Right lobe of liver (tissue), 6 donors: ENCODE measurements around the gene FMNL2. TPM values are rescaled to one million over a fixed set of nuclear protein-coding genes. Genes with fewer than 3 reads are reported as not detected.

ENCODE experiments used
- ATAC-seq, 4 donors: fragments of 200-7000 bp; cut with Tn5 transposase; one replicate each; pipeline ENCODE4 v1.9.1; 2020; ENCODE audit warnings: mild to moderate bottlenecking in 4 of 4, moderate library complexity in 4 of 4
- DNase-seq, 3 donors: peaks; one replicate each; pipeline ENCODE4 v3.0.0-alpha.2; 2020
- H3K27ac ChIP-seq, 3 donors: fragments of 200-600 bp; one replicate each; pipeline ENCODE4 v1.8.0; 2022
- H3K27me3 ChIP-seq, 2 donors: fragments of 200-600 bp; one replicate each; pipeline ENCODE4 v1.8.0; 2022
- H3K36me3 ChIP-seq, 4 donors: fragments of 200-600 bp; sonication (generic) in 1 of 4; one replicate each; pipeline versions ENCODE4 v1.5.1 to v1.8.0; 2017 to 2022; ENCODE audit warnings: control low read depth in 1 of 4
- H3K4me1 ChIP-seq, 4 donors: fragments of 200-600 bp; sonication (generic) in 1 of 4; one replicate each; pipeline versions ENCODE4 v1.5.1 to v1.8.0; 2017 to 2022; ENCODE audit warnings: control low read depth in 1 of 4
- H3K4me3 ChIP-seq, 3 donors: fragments of 200-600 bp; one replicate each; pipeline ENCODE4 v1.8.0; 2022
- H3K9me3 ChIP-seq, 4 donors: fragments of 200-600 bp; sonication (generic) in 1 of 4; one replicate each; pipeline versions ENCODE4 v1.5.1 to v1.8.0; 2017 to 2022; ENCODE audit warnings: control low read depth in 1 of 4
- POLR2A ChIP-seq: fragments of 450-650 bp; IDR thresholded peaks from one replicate; pipeline ENCODE4 v1.6.1; 2017; ENCODE audit warnings: antibody characterized with exemption, mild to moderate bottlenecking
- WGBS: methylation state at CpG from one replicate; pipeline ENCODE4 v1.1.6; 2018; ENCODE audit warnings: low coverage, low lambda C conversion rate; ENCODE audit not compliant: insufficient coverage; ENCODE audit errors: missing lambda C conversion rate; 5-methylcytosine and 5-hydroxymethylcytosine counted together
- intact Hi-C, 2 donors: fragments of 100-400 bp; cut with DNase I; formaldehyde crosslinking; loops; one replicate each; pipeline versions ENCODE4 v1.11.2 to v1.14.1; 2022
- total RNA-seq, 6 experiments: library from RNA; depleted of rRNA in 2 of 6; stranded (reverse); fragments of >200 nt in 2 of 6; fragmentation: NEBNext Ultra II Directional in 3 of 6; extraction: Animal tissue kit (Norgen Biotek cat#: 25700) in 3 of 6; gene quantifications; one replicate each; pipeline versions ENCODE4 v1.1.0 to v1.2.4, GENCODE V29; 2016 to 2023
- TF ChIP-seq, protein P1 (sequence below), 4 donors: fragments of 200-600 bp in 3 of 4; fragments of 450-650 bp in 1 of 4; IDR thresholded peaks; one replicate each; pipeline versions ENCODE4 v1.5.1 to v1.8.0; 2016 to 2022; ENCODE audit warnings: antibody characterized with exemption in 4 of 4, mild to moderate bottlenecking in 2 of 4
- donor health status: DM: no; HTN: yes; CAD: no.
- donor health status: DM: no; HTN: no; CAD: no.
- donor health status: DM: no; HTN: no; CAD: no.
- donor health status: DM: no; HTN: yes; CAD: no.
- donor health status: DM: no; HTN: yes; CAD: no.

FMNL2 gene
- total RNA-seq, 6 experiments from 2014 or later = 3.5 to 12.1 (median 7.1) TPM

DNA sequence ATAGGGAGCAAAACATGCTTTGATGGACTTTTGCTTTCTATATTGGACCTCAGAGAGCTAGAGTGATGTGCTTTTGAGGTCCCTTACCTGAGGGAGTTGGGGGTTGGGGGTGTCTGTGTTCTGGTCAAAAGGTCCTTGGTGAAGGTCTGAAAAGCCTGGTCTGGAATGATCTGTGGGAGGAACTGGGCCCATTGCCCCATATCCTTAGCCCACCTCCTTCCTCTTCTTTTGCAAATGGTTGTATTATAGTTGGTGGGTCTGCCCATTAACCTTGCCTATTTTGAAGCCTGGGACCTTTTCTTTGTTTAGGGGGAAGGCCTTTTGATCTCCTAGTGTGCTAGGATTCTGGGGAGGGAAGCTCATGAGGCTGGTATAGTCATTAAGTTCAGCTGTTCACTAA is 88.7 kb downstream of the FMNL2 start:
- no peak for DNase-seq
- no peak for ATAC-seq
- Histone ChIP-seq H3K27me3 (no peaks in the 10 kb centered on the region), H3K27ac (no peak overlapping the region), H3K4me3 (no peak overlapping the region), H3K9me3 (no peaks in the 10 kb centered on the region), H3K36me3 (no peaks in the 10 kb centered on the region), H3K4me1 (peaks cover 0 to 3% (median 0%) of the 10 kb centered on the region in 4 donors)
- intact Hi-C loops = no loop called here
- TF ChIP-seq, protein P1, sequence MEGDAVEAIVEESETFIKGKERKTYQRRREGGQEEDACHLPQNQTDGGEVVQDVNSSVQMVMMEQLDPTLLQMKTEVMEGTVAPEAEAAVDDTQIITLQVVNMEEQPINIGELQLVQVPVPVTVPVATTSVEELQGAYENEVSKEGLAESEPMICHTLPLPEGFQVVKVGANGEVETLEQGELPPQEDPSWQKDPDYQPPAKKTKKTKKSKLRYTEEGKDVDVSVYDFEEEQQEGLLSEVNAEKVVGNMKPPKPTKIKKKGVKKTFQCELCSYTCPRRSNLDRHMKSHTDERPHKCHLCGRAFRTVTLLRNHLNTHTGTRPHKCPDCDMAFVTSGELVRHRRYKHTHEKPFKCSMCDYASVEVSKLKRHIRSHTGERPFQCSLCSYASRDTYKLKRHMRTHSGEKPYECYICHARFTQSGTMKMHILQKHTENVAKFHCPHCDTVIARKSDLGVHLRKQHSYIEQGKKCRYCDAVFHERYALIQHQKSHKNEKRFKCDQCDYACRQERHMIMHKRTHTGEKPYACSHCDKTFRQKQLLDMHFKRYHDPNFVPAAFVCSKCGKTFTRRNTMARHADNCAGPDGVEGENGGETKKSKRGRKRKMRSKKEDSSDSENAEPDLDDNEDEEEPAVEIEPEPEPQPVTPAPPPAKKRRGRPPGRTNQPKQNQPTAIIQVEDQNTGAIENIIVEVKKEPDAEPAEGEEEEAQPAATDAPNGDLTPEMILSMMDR (IDR thresholded peaks at IDR 0.05) = no peak
- TF ChIP-seq POLR2A = no peak

DNA sequence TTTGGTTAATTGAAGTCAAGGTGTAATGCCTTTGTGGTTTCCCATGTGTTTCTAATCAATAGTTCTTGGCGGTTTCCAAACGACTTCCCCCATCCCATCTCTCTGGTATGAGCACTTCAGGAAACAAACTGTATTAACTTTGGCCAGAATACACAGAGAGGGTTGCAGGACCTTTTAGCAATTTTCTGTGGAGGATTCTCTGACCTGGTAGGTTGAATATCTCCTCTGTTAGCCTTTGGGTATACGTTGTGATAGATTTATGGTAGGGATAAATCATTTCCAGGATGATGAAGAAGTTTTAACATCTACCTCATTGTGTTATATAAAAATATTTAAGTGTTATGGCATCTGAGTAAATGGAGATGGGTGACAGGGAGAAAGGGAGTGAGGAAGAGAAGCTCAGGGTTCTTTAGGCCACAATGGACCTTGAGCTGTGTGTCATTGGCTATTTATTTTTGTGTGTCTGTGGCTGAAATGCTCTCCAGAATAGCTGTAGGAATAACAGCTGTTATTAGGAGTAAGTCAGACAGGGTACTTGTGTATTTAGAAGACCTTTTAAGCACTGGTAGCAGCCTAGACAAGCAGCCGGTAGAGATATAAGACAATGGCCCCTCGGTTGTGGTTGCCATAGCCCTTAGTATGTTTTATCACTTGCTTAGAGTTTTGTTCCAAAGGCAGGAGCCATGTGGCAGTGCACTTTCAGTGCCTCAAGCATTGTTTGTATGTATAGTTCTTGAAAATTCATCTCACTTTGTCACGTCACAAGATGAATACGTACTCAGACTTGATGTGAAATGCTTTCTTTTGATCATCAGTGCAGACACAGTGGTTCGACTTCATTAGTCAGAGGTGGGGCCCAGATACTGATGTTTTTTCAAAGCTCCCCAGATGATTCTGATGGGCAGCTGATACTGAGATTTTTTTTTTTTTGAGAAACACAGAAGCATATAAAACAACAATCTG is 91.1 kb downstream of the FMNL2 start:
- Histone ChIP-seq H3K36me3 (no peaks in the 10 kb centered on the region), H3K9me3 (no peaks in the 10 kb centered on the region), H3K4me3 (no peak overlapping the region), H3K27ac (no peak overlapping the region), H3K4me1 (peaks cover 0 to 3% (median 0%) of the 10 kb centered on the region in 4 donors), H3K27me3 (no peaks in the 10 kb centered on the region)
- DNase-seq = no peak
- WGBS = 45% methylated on average over 8 of the region's 8 CpGs
- no peak for TF ChIP-seq POLR2A
- TF ChIP-seq, protein P1 (IDR thresholded peaks at IDR 0.05) = no peak
- peak in 2 of 4 donors; percentile 17 to 24 for ATAC-seq
- intact Hi-C loops = no loop called here

DNA sequence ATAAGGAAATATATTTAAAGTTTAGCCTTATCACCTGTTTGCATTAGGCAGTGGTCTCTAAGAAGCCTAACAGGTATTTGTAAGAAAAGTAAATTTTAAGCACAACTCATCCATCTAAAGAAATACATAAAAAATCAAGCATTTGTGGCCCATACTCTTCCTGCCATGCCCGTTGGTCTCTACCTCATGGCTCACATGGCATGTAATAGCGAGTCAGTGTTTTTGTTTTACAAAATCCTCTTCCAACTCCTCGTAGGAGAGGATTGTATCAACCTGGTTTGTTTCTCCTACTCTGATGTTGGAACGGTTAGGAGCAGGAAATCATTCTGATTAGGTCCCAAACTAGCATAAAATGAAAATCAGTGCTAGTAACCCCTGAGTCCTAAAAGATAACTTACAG is 91.8 kb downstream of the FMNL2 start:
- no peak overlapping the region for H3K27ac ChIP-seq
- H3K36me3 ChIP-seq = no peaks in the 10 kb centered on the region
- ATAC-seq (no peak), DNase-seq (no peak)
- WGBS = 53% methylated on average over 4 of the region's 4 CpGs
- intact Hi-C loops = no loop called here
- H3K9me3 ChIP-seq = no peaks in the 10 kb centered on the region
- no peaks in the 10 kb centered on the region for H3K4me1 ChIP-seq
- no peaks in the 10 kb centered on the region for H3K27me3 ChIP-seq
- TF ChIP-seq, protein P1 (IDR thresholded peaks at IDR 0.05) = no peak
- no peak for TF ChIP-seq POLR2A
- H3K4me3 ChIP-seq = no peak overlapping the region

DNA sequence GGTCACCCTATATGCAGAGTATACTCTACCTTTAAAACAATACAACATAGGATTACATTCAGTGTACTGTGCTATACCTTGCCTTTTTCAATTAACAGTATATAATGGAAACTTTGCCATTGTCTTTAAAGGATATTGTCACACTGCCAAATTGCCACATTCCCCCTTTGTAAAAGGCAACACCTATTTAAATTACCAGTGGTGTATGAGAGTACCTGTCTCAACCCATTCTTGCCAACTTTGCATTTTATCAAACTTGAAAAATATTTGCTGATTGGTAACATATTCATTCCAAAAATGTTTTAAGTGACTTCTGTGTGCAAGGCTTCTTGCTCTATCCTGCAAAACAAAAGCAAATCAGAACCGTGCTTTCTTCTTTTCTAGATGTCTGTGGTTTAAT is 92.9 kb downstream of the FMNL2 start:
- TF ChIP-seq, protein P1 (IDR thresholded peaks at IDR 0.05) = no peak
- Histone ChIP-seq H3K9me3 (no peaks in the 10 kb centered on the region), H3K27me3 (no peaks in the 10 kb centered on the region), H3K4me3 (no peak overlapping the region), H3K27ac (no peak overlapping the region), H3K36me3 (no peaks in the 10 kb centered on the region), H3K4me1 (no peaks in the 10 kb centered on the region)
- ATAC-seq (no peak), DNase-seq (no peak)
- intact Hi-C loops = no loop called here
- WGBS = 56% methylated on average over 1 of the region's 1 CpG
